NCI-H345 treated with DMSO at 0.1 percent for 48 hours (cell line): Measurements from ENCODE around the gene CPPED1.

Experiments
- DNase-seq: peaks from one replicate; lab custom pipeline; 2025; ENCODE audit not compliant: unreplicated experiment; lab: John Stamatoyannopoulos, UW

The CPPED1 gene

GRCh38 chr16:12653820-12654392, 149.8 kb downstream of the CPPED1 start:
- no peak for DNase-seq

GRCh38 chr16:12652924-12653323, 150.8 kb downstream of the CPPED1 start:
- no peak for DNase-seq

- no peak for DNase-seq
Observed at GRCh38 chr16:12651765-12652512, 151.7 kb downstream of the CPPED1 start.

GRCh38 chr16:12649356-12649755, 154.3 kb downstream of the CPPED1 start:
- DNase-seq, result no peak

- DNase-seq, result no peak
Observed at GRCh38 chr16:12646490-12647274, 157.0 kb downstream of the CPPED1 start.

GRCh38 chr16:12646098-12646489, 157.6 kb downstream of the CPPED1 start:
- DNase-seq, result no peak

GRCh38 chr16:12643034-12643455, 160.6 kb downstream of the CPPED1 start:
- no peak for DNase-seq

GRCh38 chr16:12639044-12639443, 164.6 kb downstream of the CPPED1 start:
- DNase-seq, result no peak

GRCh38 chr16:12637002-12637401, 166.7 kb downstream of the CPPED1 start:
- no peak for DNase-seq

- no peak for DNase-seq
Observed at GRCh38 chr16:12629271-12629670, 174.4 kb downstream of the CPPED1 start.

- no peak for DNase-seq
Observed at GRCh38 chr16:12628536-12628935, 175.2 kb downstream of the CPPED1 start.

GRCh38 chr16:12627394-12627793, 176.3 kb downstream of the CPPED1 start:
- no peak for DNase-seq

- DNase-seq, result no peak
Observed at GRCh38 chr16:12626411-12626810, 177.3 kb downstream of the CPPED1 start.

GRCh38 chr16:12625716-12626115, 178.0 kb downstream of the CPPED1 start:
- no peak for DNase-seq

GRCh38 chr16:12625068-12625467, 178.6 kb downstream of the CPPED1 start:
- no peak for DNase-seq

GRCh38 chr16:12620150-12620549, 183.5 kb downstream of the CPPED1 start:
- no peak for DNase-seq

- DNase-seq, result no peak
Observed at GRCh38 chr16:12618515-12618914, 185.2 kb downstream of the CPPED1 start.

- DNase-seq, result no peak
Observed at GRCh38 chr16:12617401-12617819, 186.3 kb downstream of the CPPED1 start.

- no peak for DNase-seq
Observed at GRCh38 chr16:12614662-12615278, 188.9 kb downstream of the CPPED1 start.

GRCh38 chr16:12613992-12614661, 189.6 kb downstream of the CPPED1 start:
- DNase-seq, result no peak
